DMS79 (cell line): ENCODE results near the gene ARL6IP4.

Experiments
- DNase-seq: peaks from one replicate; lab custom pipeline; 2025; lab: John Stamatoyannopoulos, UW

The ARL6IP4 gene

DNA sequence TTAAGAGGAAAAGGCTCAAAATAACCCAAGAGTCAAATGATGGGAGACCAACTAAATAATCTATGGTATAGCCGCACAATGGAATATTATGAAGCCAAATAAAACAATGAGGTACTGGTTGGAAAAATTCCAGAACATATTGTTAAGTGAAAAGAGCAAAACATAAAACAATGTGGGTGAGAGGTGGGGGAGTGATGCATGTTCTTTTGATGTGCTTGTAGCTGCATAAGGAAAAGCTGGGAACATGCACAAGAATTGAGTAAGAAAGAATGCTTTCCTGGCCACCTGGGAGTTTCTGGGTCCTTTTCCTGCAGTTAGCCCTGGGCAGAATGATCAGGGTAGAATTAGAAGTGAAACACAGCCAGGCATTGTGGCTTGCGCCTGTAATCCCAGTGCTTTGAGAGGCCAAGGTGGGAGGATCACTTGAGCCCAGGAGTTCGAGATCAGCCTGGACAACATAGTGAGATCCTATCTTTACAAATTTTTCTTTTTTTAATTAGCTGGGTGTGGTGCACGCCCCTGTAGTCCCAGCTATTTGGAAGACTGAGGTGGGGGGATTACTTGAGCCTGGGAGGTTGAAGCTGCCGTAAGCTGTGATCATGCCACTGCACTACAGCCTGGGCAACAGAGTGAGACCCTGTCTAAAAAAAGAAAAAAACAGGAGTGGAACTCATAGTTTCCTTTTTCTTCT, 22.1 kb upstream of the ARL6IP4 start:
- no peak for DNase-seq

GRCh38 chr12:122959566-122960192, 20.8 kb upstream of the ARL6IP4 start:
- no peak for DNase-seq

GRCh38 chr12:122960193-122960569, 20.3 kb upstream of the ARL6IP4 start:
- no peak for DNase-seq

DNA sequence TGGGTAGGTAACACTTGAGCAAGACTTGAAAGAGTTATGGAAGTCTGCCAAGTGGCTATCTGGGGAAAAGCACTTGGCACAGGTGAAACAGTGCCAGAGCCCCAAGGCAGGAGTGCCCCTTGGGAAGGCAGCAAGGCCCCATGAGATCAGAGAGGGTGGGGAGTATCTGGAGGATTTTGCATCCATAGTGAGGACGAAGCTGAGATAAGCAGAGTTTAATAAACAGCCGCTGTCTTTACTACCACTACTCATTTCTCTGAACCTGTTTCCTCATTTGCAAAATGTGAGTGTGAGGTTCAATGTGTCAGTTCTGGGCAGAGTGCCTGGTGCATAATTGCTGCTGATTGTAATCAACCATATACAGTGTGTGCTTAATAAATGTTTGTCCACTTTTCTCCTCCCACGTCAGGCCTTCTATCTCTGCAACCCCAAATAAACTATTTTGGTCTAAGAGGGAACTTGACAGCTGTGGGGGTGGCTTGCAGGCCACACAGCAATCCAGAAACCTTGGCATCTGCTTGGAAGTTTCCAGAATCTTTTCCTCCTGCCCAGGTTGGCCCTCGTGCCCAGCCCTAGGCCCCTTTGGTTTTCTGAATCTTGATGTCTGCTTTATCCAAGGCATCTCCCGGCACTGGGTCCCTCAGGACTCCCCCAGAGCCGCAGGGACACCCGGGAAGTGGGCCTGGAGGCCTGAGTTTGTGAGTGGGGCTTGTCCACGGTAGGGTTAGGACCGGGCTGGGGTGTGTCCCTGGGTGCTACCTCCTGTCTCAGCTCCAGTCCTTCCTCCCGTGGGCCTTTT, 18.8 kb upstream of the ARL6IP4 start:
- DNase-seq = peak; percentile 86

DNA sequence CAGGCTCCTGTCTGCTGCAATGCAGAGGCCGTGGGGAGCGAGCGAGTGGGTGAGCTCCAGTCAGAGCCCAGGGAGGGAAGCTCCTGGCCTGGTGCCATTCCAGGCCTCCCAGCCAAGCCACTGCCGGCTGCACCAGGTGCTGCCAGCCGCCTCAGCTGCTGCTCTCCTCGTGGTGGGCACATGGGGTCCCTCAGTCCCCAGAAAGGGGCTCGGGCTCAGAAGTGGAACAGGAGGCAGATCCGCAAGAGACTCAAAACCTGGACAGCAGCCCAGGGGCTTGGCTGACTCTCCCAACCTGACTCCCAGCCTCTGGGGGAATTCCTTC, 16.6 kb upstream of the ARL6IP4 start:
- peak; percentile 49 for DNase-seq

GRCh38 chr12:122964439-122965257, 15.8 kb upstream of the ARL6IP4 start:
- no peak for DNase-seq

DNA sequence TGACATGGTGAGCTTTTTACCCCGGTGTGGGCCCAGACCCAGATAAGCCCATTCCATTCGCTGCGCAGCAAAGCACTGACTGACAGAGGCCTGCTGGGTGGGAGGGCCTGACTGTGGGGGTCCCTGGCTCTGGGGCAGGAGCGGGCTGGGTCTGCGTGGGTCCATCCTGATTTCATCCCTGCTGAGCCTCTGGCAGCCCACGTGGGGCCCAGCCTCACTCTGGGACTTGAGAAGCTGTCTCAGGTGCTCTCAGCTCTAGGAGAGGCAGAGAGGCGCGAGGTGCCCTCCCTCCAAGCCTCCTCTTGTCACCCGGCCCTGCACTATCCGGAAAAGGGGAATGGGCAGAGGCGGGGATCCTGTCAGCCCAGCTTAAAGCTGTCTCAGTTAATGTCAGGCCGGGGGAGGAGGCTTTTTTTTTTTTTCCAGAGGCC, 15.1 kb upstream of the ARL6IP4 start:
- DNase-seq = peak; percentile 22

GRCh38 chr12:122965851-122966742, 14.4 kb upstream of the ARL6IP4 start, which contains the start of gene ABCB9:
Gene ABCB9, minus strand, starts transcription at chr12:122966463. Its CDS starts 6,228 bp downstream, at chr12:122960235.
- peak; percentile 85 for DNase-seq

DNA sequence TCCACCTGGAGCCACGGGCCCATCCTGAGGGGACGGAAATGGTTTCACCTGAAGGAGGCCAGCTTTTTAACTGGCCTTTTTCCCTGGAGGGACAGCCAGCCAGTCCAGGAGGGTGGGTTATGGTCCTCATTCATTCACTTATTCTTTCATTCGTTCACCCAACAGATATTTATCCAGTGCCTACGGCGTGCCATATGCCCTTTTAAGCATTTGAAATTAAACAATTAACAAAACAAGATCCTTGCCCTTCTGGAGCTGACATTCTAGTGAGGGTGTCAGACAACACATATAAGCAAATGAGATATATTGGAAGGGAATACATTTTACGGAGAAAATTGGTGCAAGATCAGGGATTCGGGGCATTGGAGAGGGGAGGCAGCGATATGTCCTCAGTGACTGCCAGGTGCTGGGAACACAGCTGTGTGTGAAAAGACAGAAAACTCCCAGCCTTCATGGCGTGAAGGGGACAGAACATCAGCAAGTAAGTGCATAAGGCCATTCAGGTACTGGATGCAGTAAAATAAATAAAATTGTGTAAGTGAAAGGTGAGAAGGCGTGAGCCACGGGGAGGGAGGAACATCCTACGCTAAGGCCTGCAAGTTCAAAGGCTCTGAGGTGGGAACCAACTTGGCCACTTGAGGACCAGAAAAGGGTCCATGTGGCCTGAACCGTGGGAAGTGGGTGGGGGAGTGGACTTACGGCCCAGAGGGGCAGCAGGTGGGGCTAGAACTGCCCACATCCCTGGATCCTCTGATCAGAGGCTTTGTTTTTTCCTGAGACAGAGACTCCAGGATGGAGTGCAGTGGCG, 13.5 kb upstream of the ARL6IP4 start:
- DNase-seq = no peak

DNA sequence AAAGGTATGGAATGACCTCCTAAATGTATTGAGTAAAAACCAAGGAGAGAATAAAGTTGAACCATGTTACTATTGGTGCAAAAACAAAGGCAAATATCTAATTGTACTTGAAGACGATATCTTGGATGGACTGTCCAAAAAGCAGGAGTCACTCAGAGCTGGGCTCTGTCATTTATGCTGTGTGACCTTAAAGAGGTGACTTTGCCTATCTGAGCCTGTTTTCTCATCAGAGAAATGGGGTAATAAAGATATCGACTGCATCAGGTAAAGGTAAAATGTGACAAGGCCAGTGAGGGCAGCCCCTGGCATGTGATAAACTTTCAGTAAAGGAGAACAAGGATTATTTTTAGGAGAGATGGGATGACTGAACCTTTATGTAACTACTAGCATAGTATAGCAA, 12.4 kb upstream of the ARL6IP4 start:
- no peak for DNase-seq

DNA sequence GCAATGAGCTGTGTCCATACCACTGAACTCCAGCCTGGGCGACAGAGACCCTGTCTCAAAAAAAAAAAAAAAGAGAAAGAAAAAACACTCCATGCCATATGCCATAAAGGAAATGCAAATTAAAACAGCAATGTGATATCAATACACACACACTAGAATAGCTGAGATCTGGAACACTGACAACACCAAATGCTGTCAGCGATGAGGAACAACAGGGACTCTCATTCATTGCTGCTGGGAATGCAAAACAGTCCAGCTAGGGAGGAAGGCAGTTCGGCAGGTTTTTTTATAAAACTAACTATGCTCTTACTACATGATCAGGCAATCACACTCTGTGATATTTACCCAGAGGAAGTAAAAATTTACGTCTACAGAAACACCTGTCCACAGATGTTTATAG, 10.8 kb upstream of the ARL6IP4 start:
- no peak for DNase-seq

GRCh38 chr12:122974274-122974891, 6.1 kb upstream of the ARL6IP4 start:
- peak; percentile 95 for DNase-seq

DNA sequence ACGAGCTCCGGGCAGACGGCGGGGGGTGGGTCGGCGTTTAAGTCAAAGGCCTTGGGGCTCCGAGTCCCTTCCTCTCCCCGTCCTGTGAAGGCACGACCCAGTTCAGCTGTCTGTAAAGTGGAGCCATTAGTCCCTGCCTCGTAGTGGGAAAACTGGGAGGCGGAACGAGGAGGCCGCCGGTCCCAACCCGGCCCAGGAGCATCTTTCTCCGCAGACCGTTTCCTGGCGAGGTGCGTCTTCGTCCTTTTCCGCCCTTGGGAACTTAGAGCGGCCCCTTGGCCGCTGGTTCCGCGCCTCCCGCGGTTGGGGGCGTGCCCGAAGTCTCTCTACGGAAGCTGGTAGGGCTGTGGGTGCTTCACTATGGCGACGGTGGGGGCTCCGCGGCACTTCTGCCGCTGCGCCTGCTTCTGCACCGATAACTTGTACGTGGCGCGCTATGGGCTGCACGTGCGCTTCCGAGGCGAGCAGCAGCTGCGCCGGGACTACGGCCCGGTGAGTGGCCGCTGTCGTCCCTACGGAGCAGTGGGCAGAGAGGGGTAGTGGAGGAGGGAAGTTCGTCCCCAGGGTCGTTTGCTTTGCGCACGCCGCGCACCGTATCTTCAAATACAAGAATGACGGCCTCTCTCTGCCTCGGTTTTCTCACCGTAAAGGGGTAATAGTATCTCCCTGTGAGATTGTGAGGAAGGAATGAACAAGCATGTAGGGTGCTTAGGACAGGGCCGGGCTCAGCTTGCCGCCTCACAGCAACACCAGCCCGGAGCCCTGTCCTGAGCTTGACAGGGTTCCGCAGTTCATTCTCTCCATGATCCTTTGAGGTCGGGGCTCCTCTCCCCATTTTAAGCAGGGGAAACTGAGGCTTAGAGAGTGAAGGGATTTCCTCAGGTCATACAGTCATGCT, 5.3 kb upstream of the ARL6IP4 start, which contains the start of gene OGFOD2:
OGFOD2 (plus strand) TSS at position 353 of the 898 bp plus-strand sequence; CDS start at position 361, 8 bp downstream.
- peak; percentile 81 for DNase-seq

GRCh38 chr12:122975790-122976647, 4.5 kb upstream of the ARL6IP4 start:
- DNase-seq = no peak

DNA sequence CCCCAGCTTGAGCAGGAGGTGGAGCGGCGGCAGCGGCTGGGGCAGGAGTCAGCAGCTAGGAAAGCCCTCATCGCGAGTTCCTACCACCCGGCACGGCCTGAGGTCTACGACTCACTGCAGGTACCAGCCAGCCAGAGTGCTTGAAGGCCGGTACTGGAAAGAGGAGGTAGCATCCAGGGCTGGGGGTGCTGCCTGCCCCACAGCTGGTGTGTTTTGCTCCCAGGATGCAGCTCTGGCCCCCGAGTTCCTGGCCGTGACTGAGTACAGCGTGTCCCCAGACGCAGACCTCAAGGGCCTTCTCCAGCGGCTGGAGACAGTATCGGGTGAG, 3.9 kb upstream of the ARL6IP4 start:
- DNase-seq = no peak

- DNase-seq = no peak
Observed at GRCh38 chr12:122977153-122977552, 3.3 kb upstream of the ARL6IP4 start.

GRCh38 chr12:122977655-122978392, 2.7 kb upstream of the ARL6IP4 start:
- DNase-seq = no peak
